WTC11 (cell line): ENCODE data around the gene LTBP2. TPM values are rescaled to one million over a fixed set of nuclear protein-coding genes. Genes with fewer than 3 reads are reported as not detected.

Source experiments
- ATAC-seq: fragments of 200-7000 bp; cut with Tn5 transposase; 2 replicates; pipeline ENCODE4 v1.10.0; 2021; ENCODE audit warnings: mild to moderate bottlenecking, moderate library complexity
- CTCF ChIA-PET: fragments of 300-600 bp; sonication (Branson Sonifier 250); formaldehyde crosslinking; loops from one replicate; lab custom pipeline; 2021; ENCODE audit warnings: antibody characterized with exemption; lab: Charles Lee
- POLR2A ChIA-PET: fragments of 350-600 bp; sonication (Branson Sonifier 250); formaldehyde crosslinking; loops from one replicate; lab custom pipeline; 2021; ENCODE audit warnings: antibody characterized with exemption; lab: Charles Lee
- DNase-seq: peaks from one replicate; pipeline ENCODE4 v3.0.0; 2021; ENCODE audit warnings: low spot score
- H3K27ac Mint-ChIP-seq: 2 replicates; pipeline ENCODE4 v1.8.0; 2021; ENCODE audit warnings: mixed read lengths
- H3K27me3 Mint-ChIP-seq: 2 replicates; pipeline ENCODE4 v1.8.0; 2021; ENCODE audit warnings: low read depth, mild to moderate bottlenecking, moderate library complexity, mixed read lengths
- H3K36me3 Mint-ChIP-seq: 2 replicates; pipeline ENCODE4 v1.8.0; 2021; ENCODE audit warnings: mixed read lengths
- H3K4me1 Mint-ChIP-seq: 2 replicates; pipeline ENCODE4 v1.8.0; 2022; ENCODE audit warnings: mixed read lengths
- H3K4me3 Mint-ChIP-seq: 2 replicates; pipeline ENCODE4 v1.8.0; 2021; ENCODE audit warnings: mild to moderate bottlenecking, moderate library complexity, mixed read lengths
- H3K9me3 Mint-ChIP-seq: 2 replicates; pipeline ENCODE4 v1.8.0; 2021; ENCODE audit warnings: mixed read lengths
- ATF1 ChIP-seq: sonication (generic); formaldehyde crosslinking; IDR thresholded peaks from 2 replicates; pipeline ENCODE4 v1.8.1; 2023; ENCODE audit warnings: mild to moderate bottlenecking, moderate library complexity, missing genetic modification reagents
- ATF2 ChIP-seq: sonication (generic); formaldehyde crosslinking; IDR thresholded peaks from 2 replicates; pipeline ENCODE4 v1.8.1; 2022; ENCODE audit warnings: low read depth, missing genetic modification reagents, borderline replicate concordance
- CTCF ChIP-seq: fragments of 200-600 bp; IDR thresholded peaks from 2 replicates; pipeline ENCODE4 v1.8.0; 2022; ENCODE audit warnings: antibody characterized with exemption
- E2F4 ChIP-seq: sonication (generic); formaldehyde crosslinking; IDR thresholded peaks from 2 replicates; pipeline ENCODE4 v1.8.1; 2022; ENCODE audit warnings: low read depth, mild to moderate bottlenecking, moderate library complexity, missing genetic modification reagents, borderline replicate concordance
- E2F5 ChIP-seq: sonication (generic); formaldehyde crosslinking; IDR thresholded peaks from 2 replicates; pipeline ENCODE4 v1.8.1; 2022; ENCODE audit warnings: mild to moderate bottlenecking, moderate library complexity, missing genetic modification reagents
- EMX1 ChIP-seq: fragments of 250-450 bp; sonication (Bioruptor Pico); IDR thresholded peaks from 2 replicates; pipeline ENCODE4 v1.8.0; 2021; ENCODE audit warnings: mild to moderate bottlenecking
- GRHL2 ChIP-seq: fragments of 250-450 bp; sonication (Bioruptor Pico); IDR thresholded peaks from 2 replicates; pipeline ENCODE4 v1.8.0; 2022; ENCODE audit warnings: mild to moderate bottlenecking, moderate library complexity; ENCODE audit not compliant: insufficient replicate concordance, severe bottlenecking
- HMGXB4 ChIP-seq: sonication (generic); formaldehyde crosslinking; IDR thresholded peaks from 2 replicates; pipeline ENCODE4 v1.8.1; 2023; ENCODE audit warnings: mild to moderate bottlenecking, moderate library complexity, missing genetic modification reagents
- KAT7 ChIP-seq: sonication (generic); formaldehyde crosslinking; IDR thresholded peaks from 2 replicates; pipeline ENCODE4 v1.8.1; 2023; ENCODE audit warnings: missing genetic modification reagents, mild to moderate bottlenecking, borderline replicate concordance
- MXD4 ChIP-seq: fragments of 250-450 bp; sonication (Bioruptor Pico); IDR thresholded peaks from 2 replicates; pipeline ENCODE4 v1.8.0; 2021; ENCODE audit warnings: mild to moderate bottlenecking, moderate library complexity, borderline replicate concordance
- MYBL2 ChIP-seq: sonication (generic); formaldehyde crosslinking; IDR thresholded peaks from 2 replicates; pipeline ENCODE4 v1.8.1; 2023; ENCODE audit warnings: mild to moderate bottlenecking, moderate library complexity, missing genetic modification reagents
- NFATC4 ChIP-seq: fragments of 250-450 bp; sonication (Bioruptor Pico); IDR thresholded peaks from 2 replicates; pipeline ENCODE4 v1.9.0; 2021; ENCODE audit warnings: mild to moderate bottlenecking
- NFE2L1 ChIP-seq: sonication (generic); formaldehyde crosslinking; IDR thresholded peaks from 2 replicates; pipeline ENCODE4 v1.8.1; 2023; ENCODE audit warnings: missing genetic modification reagents
- NR1H2 ChIP-seq: sonication (generic); formaldehyde crosslinking; IDR thresholded peaks from 2 replicates; pipeline ENCODE4 v1.9.0; 2021; ENCODE audit warnings: mild to moderate bottlenecking, moderate library complexity, missing genetic modification reagents
- NR2C2 ChIP-seq: sonication (generic); formaldehyde crosslinking; IDR thresholded peaks from 2 replicates; pipeline ENCODE4 v1.8.0; 2022; ENCODE audit warnings: mild to moderate bottlenecking, missing genetic modification reagents
- RORB ChIP-seq: fragments of 250-450 bp; sonication (Bioruptor Pico); IDR thresholded peaks from 2 replicates; pipeline ENCODE4 v1.9.0; 2021; ENCODE audit warnings: mild to moderate bottlenecking
- SOX15 ChIP-seq: fragments of 250-450 bp; sonication (Bioruptor Pico); IDR thresholded peaks from 2 replicates; pipeline ENCODE4 v1.9.0; 2021; ENCODE audit warnings: mild to moderate bottlenecking
- TEAD4 ChIP-seq: sonication (generic); formaldehyde crosslinking; IDR thresholded peaks from 2 replicates; pipeline ENCODE4 v1.8.0; 2022; ENCODE audit warnings: mild to moderate bottlenecking, missing genetic modification reagents
- ZBTB21 ChIP-seq: sonication (generic); formaldehyde crosslinking; IDR thresholded peaks from 2 replicates; pipeline ENCODE4 v1.8.1; 2023; ENCODE audit warnings: mild to moderate bottlenecking, missing genetic modification reagents, borderline replicate concordance
- ZMAT4 ChIP-seq: fragments of 250-450 bp; sonication (Bioruptor Pico); IDR thresholded peaks from 2 replicates; pipeline ENCODE4 v1.9.0; 2021; ENCODE audit warnings: mild to moderate bottlenecking
- ZNF232 ChIP-seq: sonication (generic); formaldehyde crosslinking; IDR thresholded peaks from 2 replicates; pipeline ENCODE4 v1.8.0; 2022; ENCODE audit warnings: mild to moderate bottlenecking, missing genetic modification reagents
- ZNF317 ChIP-seq: sonication (generic); formaldehyde crosslinking; IDR thresholded peaks from 2 replicates; pipeline ENCODE4 v1.8.1; 2023; ENCODE audit warnings: low read depth, mild to moderate bottlenecking, moderate library complexity, missing genetic modification reagents, borderline replicate concordance
- ZNF396 ChIP-seq: fragments of 250-450 bp; sonication (Bioruptor Pico); IDR thresholded peaks from 2 replicates; pipeline ENCODE4 v1.8.0; 2021; ENCODE audit warnings: mild to moderate bottlenecking, moderate library complexity, borderline replicate concordance
- ZSCAN18 ChIP-seq: fragments of 250-450 bp; sonication (Bioruptor Pico); IDR thresholded peaks from 2 replicates; pipeline ENCODE4 v2.1.2; 2022; ENCODE audit warnings: mild to moderate bottlenecking, moderate library complexity
- total RNA-seq: library from RNA; stranded (reverse); gene quantifications from 3 replicates; pipeline ENCODE4 v1.2.3, GENCODE V29; 2021

LTBP2 gene
- total RNA-seq, 1 experiment from 2014 or later, result 1.2 TPM

GRCh38 chr14:74552623-74553022 lies 59.4 kb downstream of the LTBP2 start:
- CTCF ChIA-PET, result interaction anchor here (0.7 to 6.0 kb wide), 6 partner anchors 11 to 21 kb away, joined by 3 to 36 read pairs (median 4); no protein-coding TSS in a partner anchor
- ATAC-seq (no peak), DNase-seq (no peak)
- Mint-ChIP-seq H3K4me1 (peaks cover 14% of the 10 kb centered on the region), H3K9me3 (no peaks in the 10 kb centered on the region), H3K27ac (no peak overlapping the region), H3K4me3 (no peak overlapping the region), H3K27me3 (no peaks in the 10 kb centered on the region), H3K36me3 (no peaks in the 10 kb centered on the region)
- POLR2A ChIA-PET, result no interaction called here
- TF ChIP-seq SOX15 (CRISPR knock-in tag) (no peak), HMGXB4 (no peak), E2F5 (CRISPR knock-in tag) (no peak), GRHL2 (CRISPR knock-in tag) (no peak), ZNF232 (no peak), ATF1 (CRISPR knock-in tag) (no peak), CTCF (no peak), NFATC4 (CRISPR knock-in tag) (no peak), MXD4 (no peak), ZNF317 (no peak), NR1H2 (CRISPR knock-in tag) (no peak), RORB (CRISPR knock-in tag) (no peak), NFE2L1 (CRISPR knock-in tag) (no peak), ZBTB21 (CRISPR knock-in tag) (no peak), E2F4 (CRISPR knock-in tag) (no peak), TEAD4 (CRISPR knock-in tag) (no peak)

GRCh38 chr14:74551431-74552371 lies 60.3 kb downstream of the LTBP2 start:
- peak overlapping the region; percentile 67; the same call in 1 of the 2 replicates for H3K27ac Mint-ChIP-seq
- TF ChIP-seq NR2C2 (no peak), HMGXB4 (no peak), ZSCAN18 (no peak), ZNF396 (CRISPR knock-in tag) (no peak), ZMAT4 (CRISPR knock-in tag) (no peak), KAT7 (no peak), SOX15 (CRISPR knock-in tag) (no peak), EMX1 (no peak), TEAD4 (CRISPR knock-in tag) (no peak), ATF2 (CRISPR knock-in tag) (no peak), MYBL2 (no peak)

More at GRCh38 chr14:74551431-74552371, 60.3 kb downstream of the LTBP2 start:
- Mint-ChIP-seq H3K4me1 (peaks cover 14% of the 10 kb centered on the region), H3K9me3 (no peaks in the 10 kb centered on the region), H3K36me3 (no peaks in the 10 kb centered on the region), H3K27me3 (no peaks in the 10 kb centered on the region), H3K4me3 (no peak overlapping the region)
- ChIA-PET CTCF (interaction anchor here (0.5 to 6.0 kb wide), 8 partner anchors 11 to 198 kb away, joined by 3 to 36 read pairs (median 4); no protein-coding TSS in a partner anchor), POLR2A (no interaction called here)
- DNase-seq (no peak), ATAC-seq (peak; percentile 52)
